ENCODE measurements around the gene UFL1.

UFL1 gene

GRCh38 chr6:96576221-96576620 lies 54.6 kb downstream of the UFL1 start:
- DNase-seq, result no peak

- no peak for DNase-seq
These were observed 60.4 kb downstream of the UFL1 start for GRCh38 chr6:96582021-96582420.

GRCh38 chr6:96582436-96582835 lies 60.8 kb downstream of the UFL1 start:
- no peak for DNase-seq

GRCh38 chr6:96604420-96604819 lies 82.8 kb downstream of the UFL1 start:
- DNase-seq, result no peak

All from NCI-H1105 (cell line).